HG02759 (cell line): ENCODE data around the gene SPATA7.

Experiments used
- ATAC-seq: cut with Tn5 transposase; IDR thresholded peaks from one replicate; pipeline ENCODE4 v1.9.1; 2021; ENCODE audit warnings: mild to moderate bottlenecking, moderate library complexity; ENCODE audit not compliant: unreplicated experiment

The SPATA7 gene

DNA sequence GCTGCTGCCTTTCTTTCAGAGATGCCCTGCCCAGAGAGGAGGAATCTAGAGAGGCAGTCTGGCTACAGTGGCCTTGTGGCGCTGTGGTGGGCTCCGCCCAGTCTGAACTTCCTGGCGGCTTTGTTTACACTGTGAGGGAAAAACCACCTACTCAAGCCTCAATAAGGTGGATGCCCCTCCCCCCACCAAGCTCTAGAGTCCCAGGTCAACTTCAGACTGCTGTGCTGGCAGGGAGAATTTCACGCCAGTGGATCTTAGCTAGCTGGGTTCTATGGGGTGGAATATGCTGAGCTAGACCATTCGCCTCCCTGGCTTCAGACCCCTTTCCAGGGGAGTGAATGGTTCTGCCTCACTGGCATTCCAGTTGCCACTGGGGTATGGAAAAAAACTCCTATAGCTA lies 25.6 kb downstream of the SPATA7 start:
- no peak for ATAC-seq

DNA sequence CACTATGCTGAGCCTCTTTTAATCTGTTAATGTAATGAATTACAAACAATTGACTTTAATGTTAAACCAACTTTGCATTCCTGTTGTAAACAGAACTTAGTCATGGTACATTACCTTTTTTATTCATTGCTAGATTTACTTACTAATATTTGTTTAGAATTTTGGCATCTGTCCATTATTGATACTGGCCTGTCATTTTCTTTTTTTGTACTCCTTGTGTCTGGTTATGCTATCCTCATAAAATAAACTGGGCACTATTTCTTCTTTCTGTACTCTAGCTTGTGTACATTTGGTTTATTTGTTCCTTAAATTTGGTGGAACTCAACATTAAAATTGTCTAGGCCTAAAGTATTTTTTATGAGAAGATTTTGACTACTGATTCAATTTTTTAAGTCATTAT lies 32.1 kb downstream of the SPATA7 start:
- no peak for ATAC-seq

GRCh38 chr14:88420187-88420586 lies 34.7 kb downstream of the SPATA7 start:
- ATAC-seq, result no peak

- ATAC-seq, result no peak
These were observed 35.8 kb downstream of the SPATA7 start for GRCh38 chr14:88421286-88421685.

GRCh38 chr14:88422047-88422446 lies 36.6 kb downstream of the SPATA7 start:
- no peak for ATAC-seq

DNA sequence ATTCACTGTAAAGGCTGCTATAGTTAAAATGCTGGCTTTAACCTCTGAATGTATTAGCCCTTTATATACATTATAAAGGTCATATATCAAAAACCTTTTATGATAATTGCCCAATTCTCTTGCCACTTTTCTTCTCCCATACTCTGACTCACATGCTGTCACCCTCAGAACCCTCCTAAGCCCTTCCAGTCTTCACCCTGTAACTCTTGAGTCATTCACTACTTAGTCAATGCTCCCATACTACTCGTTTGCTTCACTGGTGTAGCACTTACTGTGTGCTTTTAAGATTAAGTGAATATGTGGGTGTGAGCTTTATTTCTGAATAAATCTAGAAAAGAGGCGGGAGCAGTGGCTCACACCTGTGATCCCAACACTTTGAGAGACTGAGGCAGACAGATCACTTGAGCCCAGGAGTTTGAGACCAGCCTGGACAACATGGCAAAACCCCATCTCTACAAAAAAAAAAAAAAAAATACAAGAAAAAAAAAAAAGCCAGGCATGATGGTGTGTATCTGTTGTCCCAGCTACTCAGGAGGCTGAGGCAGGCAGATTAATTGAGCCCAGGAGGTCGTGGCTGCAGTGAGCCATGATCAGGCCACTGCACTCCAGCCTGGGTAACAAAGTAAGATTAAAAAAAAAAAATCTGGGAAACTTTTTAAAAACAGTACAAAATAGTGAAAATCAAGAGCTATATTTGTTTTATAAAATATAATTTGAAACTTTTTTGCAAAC lies 37.6 kb downstream of the SPATA7 start:
- ATAC-seq, result no peak

DNA sequence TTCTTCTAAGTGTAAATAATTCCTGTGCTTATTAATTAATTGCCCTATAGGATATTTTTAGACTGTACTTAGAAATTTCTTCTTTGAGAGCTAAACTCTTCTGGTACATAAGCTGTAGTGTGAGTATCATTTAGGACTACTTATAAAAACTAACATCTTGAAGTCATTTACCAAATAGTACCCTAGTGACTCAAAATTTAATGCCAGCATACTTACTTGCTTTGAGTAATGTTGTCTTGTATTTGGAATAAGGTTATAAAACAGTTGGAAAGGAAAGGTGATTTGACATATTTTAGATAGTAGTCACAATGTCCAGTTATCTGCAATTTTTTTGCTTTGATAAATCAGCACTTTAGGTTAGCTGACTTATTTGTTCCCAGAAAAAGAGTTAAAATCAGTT lies 39.1 kb downstream of the SPATA7 start:
- ATAC-seq, result no peak

DNA sequence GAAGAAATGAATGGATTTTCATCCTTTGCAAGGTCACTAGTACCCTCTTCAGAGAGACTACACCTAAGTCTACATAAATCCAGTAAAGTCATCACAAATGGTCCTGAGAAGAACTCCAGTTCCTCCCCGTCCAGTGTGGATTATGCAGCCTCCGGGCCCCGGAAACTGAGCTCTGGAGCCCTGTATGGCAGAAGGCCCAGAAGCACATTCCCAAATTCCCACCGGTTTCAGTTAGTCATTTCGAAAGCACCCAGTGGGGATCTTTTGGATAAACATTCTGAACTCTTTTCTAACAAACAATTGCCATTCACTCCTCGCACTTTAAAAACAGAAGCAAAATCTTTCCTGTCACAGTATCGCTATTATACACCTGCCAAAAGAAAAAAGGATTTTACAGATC lies 40.8 kb downstream of the SPATA7 start:
- ATAC-seq, result no peak

DNA sequence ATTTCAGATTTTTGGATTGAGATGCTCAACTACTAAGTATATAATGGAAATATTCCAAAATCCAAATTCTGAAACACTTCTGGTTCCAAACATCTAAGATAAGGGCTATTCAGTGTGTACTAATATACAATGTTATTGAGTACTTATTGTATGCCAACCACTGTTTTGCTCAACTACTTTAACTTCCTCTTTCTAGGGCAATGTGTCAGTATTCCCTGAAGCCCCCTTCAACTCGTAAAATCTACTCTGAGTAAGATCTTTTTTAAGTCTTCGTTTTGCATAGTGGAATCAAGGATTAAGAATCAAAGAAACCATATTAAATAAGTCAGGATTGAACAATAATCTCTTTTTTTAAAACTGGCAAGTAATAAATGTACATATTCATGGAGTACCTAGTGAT lies 45.5 kb downstream of the SPATA7 start:
- ATAC-seq, result no peak

DNA sequence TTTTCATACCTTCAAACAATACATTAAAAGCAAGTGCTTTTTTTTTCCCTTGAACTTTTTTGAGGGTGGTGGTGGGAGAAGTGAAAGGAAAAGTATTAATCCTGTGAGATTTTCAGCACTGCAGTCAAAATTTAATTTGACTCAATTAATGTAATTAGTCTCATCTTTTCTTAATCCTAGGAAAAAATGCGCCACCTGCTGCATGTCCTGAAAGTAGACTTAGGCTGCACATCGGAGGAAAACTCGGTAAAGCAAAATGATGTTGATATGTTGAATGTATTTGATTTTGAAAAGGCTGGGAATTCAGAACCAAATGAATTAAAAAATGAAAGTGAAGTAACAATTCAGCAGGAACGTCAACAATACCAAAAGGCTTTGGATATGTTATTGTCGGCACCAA lies 52.2 kb downstream of the SPATA7 start:
- no peak for ATAC-seq

DNA sequence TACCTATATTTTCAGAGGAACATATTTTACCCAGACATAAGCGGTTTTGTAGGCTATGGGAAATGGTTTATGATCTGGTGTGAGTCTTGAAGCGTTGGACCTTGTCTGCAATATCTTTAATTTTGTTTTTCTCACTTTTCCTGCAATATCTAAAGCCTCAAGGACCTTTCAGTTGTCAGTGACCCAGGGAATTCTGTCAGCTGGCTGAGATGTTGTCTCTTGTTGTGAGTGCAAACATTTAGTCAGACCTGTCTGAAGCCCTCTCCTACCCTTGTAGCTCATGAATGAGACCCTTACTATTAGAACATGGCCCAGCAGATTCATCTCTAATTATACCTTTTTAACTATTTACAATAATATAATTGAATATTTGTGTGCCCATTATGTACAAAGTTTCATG lies 53.6 kb downstream of the SPATA7 start:
- ATAC-seq, result no peak

DNA sequence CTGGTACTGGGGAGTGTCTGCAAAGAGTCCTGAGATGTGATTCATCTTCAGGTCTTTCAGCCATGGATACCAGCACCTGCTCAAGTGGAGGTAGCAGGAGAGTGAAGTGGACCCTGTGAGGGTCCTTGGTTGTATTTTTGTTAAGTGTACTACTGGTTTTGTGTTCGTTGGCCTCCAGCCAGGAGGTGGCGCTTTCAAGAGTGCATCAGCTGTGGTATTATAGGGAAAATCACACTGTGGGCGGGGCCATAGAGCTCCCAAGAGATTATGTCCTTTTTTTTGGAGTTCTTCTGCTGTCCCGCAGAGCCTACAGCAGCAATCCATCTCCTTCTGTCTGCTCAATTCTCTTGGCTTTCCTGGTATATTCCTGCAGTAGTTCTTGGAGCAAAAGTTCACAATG lies 66.8 kb downstream of the SPATA7 start:
- ATAC-seq, result no peak

DNA sequence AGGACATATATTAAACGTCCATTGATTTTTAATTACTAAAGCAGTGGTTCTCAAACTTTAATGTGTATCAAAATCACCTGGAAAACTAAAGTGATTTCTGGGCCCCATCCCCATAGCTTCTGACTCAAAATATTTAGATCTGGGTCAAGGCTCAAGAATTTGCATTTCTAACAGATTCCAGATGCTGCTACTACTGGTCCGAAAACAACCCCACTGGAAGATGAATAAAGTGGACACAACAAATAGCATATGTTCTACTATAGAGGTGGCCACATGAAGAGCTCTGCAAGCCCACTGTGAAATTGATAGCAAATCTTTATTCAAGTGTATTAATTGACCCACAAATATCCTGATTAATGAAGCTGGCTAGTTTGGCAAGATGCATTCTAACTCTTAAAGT lies 69.4 kb downstream of the SPATA7 start:
- no peak for ATAC-seq

DNA sequence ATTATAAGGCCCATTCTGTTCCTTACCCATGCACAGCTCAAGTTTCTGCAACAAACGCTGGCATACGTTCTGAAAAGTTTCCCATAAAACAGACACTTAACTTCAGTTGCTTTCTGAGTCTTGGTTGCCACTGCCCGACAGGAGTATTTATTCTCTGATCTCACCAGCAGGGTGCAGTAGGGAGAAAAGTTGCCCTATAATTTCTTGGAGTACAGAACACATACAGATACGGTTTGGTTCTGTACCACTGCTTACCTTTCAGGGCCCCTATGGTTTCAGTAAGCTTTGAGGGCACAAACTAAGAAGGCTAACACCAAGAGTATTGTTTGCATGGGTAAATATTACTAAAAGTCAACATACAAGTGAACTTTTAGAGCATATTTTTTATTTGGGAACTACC lies 77.9 kb downstream of the SPATA7 start:
- ATAC-seq, result no peak

- no peak for ATAC-seq
These were observed 82.9 kb downstream of the SPATA7 start for GRCh38 chr14:88468406-88468805.

GRCh38 chr14:88470542-88471440 lies 85.3 kb downstream of the SPATA7 start:
- ATAC-seq, result no peak

- ATAC-seq, result no peak
These were observed 88.3 kb downstream of the SPATA7 start for GRCh38 chr14:88473791-88474190.

- no peak for ATAC-seq
These were observed 90.8 kb downstream of the SPATA7 start for GRCh38 chr14:88476214-88476774.

- ATAC-seq, result no peak
These were observed 91.4 kb downstream of the SPATA7 start for GRCh38 chr14:88476825-88477224.

- no peak for ATAC-seq
These were observed 92.2 kb downstream of the SPATA7 start for GRCh38 chr14:88477513-88478250.

GRCh38 chr14:88478931-88479330 lies 93.5 kb downstream of the SPATA7 start:
- ATAC-seq, result no peak
